Esophagus squamous epithelium (tissue), 5 donors: Measurements from ENCODE around the gene RBM17. TPM values are rescaled to one million over a fixed set of nuclear protein-coding genes. Genes with fewer than 3 reads are reported as not detected.

ENCODE experiments used
- DNase-seq: peaks from one replicate; lab custom pipeline; 2025; lab: John Stamatoyannopoulos, UW
- H3K27ac ChIP-seq, 4 donors: fragments of 200-600 bp; sonication (generic); one replicate each; pipeline ENCODE4 v1.5.1; 2016 to 2019; ENCODE audit warnings: mild to moderate bottlenecking in 1 of 4
- H3K27me3 ChIP-seq, 4 donors: fragments of 200-600 bp; sonication (generic); 1 replicate in 3 of 4; 2 replicates in 1 of 4; pipeline versions ENCODE4 v1.5.1 to v1.6.0; 2017 to 2021; ENCODE audit warnings: antibody characterized with exemption in 1 of 4
- H3K36me3 ChIP-seq, 3 donors: fragments of 200-600 bp; sonication (generic); one replicate each; pipeline ENCODE4 v1.5.1; 2016 to 2019
- H3K4me1 ChIP-seq, 3 donors: fragments of 200-600 bp; sonication (generic); one replicate each; pipeline ENCODE4 v1.5.1; 2017 to 2019
- H3K4me3 ChIP-seq, 4 donors: fragments of 200-600 bp; sonication (generic); 1 replicate in 3 of 4; 2 replicates in 1 of 4; pipeline ENCODE4 v1.5.1; 2016 to 2019; ENCODE audit warnings: mild to moderate bottlenecking in 2 of 4, moderate library complexity in 1 of 4
- H3K9me3 ChIP-seq, 3 donors: fragments of 200-600 bp; sonication (generic); one replicate each; pipeline ENCODE4 v1.5.1; 2016 to 2019
- POLR2A ChIP-seq, 4 donors: fragments of 450-650 bp; IDR thresholded peaks; one replicate each; pipeline ENCODE4 v1.6.1; 2017; ENCODE audit warnings: antibody characterized with exemption in 4 of 4, mild to moderate bottlenecking in 4 of 4, moderate library complexity in 3 of 4
- WGBS, 2 donors: methylation state at CpG; one replicate each; pipeline ENCODE4 v1.1.5; 2018; 5-methylcytosine and 5-hydroxymethylcytosine counted together
- intact Hi-C: fragments of 100-400 bp; cut with DNase I; formaldehyde crosslinking; loops from one replicate; pipeline ENCODE4 v1.15.0; 2022
- total RNA-seq, 4 donors: library from RNA; depleted of rRNA; stranded (reverse); fragments of >200 nt; gene quantifications; one replicate each; pipeline ENCODE4 v1.1.0, GENCODE V29; 2016
- TF ChIP-seq, protein P1 (sequence below), 6 experiments: fragments of 450-650 bp in 4 of 6; fragments of 200-600 bp in 2 of 6; sonication (generic) in 2 of 6; IDR thresholded peaks; one replicate each; pipeline ENCODE4 v1.5.1; 2016 to 2019; ENCODE audit warnings: antibody characterized with exemption in 6 of 6, mild to moderate bottlenecking in 4 of 6, moderate library complexity in 4 of 6
- donor health status: DM: yes; HTN: yes; CAD: no.

The RBM17 gene
- total RNA-seq, 4 donors from 2014 or later = 35.7 to 61.8 (median 39.4) TPM

DNA sequence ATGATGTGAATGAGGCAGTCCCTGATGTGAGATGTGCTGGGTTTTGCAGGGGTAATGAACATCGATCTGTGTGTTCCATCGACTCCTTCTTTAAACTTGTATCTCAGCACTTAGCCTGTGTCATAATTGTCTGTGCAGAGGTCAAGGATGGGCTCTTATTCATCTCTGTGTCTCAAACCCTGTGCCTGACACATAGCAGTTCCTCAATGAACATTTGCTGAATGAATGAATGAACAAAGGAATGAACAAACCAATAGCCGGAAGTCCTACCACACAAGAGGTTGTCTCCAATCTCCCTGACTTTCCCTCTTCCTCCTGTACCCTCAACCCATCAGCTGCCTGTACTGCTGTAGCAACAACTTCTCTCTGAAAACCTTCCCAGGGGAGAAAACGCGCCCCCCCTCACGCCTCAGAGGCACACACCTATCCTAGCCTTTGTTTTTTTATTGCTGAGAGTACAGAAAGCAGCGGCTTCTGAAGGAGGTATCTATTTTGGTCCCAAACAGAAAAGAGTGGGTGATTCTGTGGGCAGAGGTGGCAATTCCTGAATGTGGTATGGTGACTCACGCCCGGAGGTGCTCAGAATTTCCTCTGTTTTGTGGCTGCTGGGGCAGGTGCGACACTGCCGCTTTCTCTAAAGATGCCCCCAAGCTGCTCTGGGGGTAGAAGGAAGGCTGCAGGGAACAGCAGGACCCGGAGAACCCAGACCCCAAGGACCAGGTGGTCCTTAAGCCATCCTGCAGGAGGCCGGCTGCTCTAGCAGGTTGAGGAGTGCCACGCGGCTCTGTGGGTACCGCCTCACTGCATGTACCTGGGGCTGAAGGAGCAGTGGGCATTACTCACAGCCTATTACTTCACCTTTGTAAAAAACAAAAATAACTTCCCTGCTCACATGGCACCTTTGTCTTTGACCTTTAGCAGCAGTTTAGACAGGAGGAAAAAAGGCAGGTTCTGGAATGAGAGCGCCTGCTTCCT, 36.3 kb upstream of the RBM17 start:
- TF ChIP-seq POLR2A (IDR thresholded peaks at IDR 0.05) = no peak
- TF ChIP-seq, protein P1, sequence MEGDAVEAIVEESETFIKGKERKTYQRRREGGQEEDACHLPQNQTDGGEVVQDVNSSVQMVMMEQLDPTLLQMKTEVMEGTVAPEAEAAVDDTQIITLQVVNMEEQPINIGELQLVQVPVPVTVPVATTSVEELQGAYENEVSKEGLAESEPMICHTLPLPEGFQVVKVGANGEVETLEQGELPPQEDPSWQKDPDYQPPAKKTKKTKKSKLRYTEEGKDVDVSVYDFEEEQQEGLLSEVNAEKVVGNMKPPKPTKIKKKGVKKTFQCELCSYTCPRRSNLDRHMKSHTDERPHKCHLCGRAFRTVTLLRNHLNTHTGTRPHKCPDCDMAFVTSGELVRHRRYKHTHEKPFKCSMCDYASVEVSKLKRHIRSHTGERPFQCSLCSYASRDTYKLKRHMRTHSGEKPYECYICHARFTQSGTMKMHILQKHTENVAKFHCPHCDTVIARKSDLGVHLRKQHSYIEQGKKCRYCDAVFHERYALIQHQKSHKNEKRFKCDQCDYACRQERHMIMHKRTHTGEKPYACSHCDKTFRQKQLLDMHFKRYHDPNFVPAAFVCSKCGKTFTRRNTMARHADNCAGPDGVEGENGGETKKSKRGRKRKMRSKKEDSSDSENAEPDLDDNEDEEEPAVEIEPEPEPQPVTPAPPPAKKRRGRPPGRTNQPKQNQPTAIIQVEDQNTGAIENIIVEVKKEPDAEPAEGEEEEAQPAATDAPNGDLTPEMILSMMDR (IDR thresholded peaks at IDR 0.05) = no peak
- Histone ChIP-seq H3K4me1 (peaks cover 0 to 47% (median 10%) of the 10 kb centered on the region in 3 donors), H3K36me3 (no peaks in the 10 kb centered on the region), H3K27me3 (peaks cover 0 to 20% (median 0%) of the 10 kb centered on the region in 4 donors), H3K4me3 (no peak overlapping the region), H3K9me3 (no peaks in the 10 kb centered on the region), H3K27ac (peak overlapping the region in 3 of 4 donors; percentile 31 to 45 (median 41))
- no peak for DNase-seq
- 50 to 72% methylated on average over 16 to 17 of the region's 17 CpGs for WGBS, 2 donors
- intact Hi-C loops = no loop called here

DNA sequence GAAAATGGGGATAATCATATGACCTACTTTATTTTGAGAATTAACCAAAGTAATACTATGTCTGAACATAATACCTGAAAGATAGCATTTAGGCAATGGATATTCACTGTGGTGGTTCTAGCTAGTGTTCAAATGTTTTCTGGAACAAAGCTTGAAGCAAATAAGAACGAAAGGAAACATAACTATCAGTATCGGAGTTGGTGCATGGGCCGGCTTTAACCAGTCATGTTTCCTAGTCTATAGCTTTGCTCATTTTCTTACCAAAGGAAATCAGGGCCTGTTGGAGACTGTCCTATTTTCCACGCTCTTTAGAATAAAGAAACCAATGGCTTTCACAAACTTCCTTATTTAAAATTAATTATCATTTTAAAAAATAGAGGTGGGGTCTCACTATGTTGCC, 35.5 kb upstream of the RBM17 start:
- peaks cover 0 to 20% (median 0%) of the 10 kb centered on the region in 4 donors for H3K27me3 ChIP-seq
- no peak for TF ChIP-seq POLR2A (IDR thresholded peaks at IDR 0.05)
- TF ChIP-seq, protein P1 (IDR thresholded peaks at IDR 0.05) = no peak
- no peak for DNase-seq
- WGBS, 2 donors = 81 to 87% methylated on average over 4 of the region's 4 CpGs
- H3K36me3 ChIP-seq = no peaks in the 10 kb centered on the region
- no peaks in the 10 kb centered on the region for H3K9me3 ChIP-seq
- H3K4me3 ChIP-seq = no peak overlapping the region
- H3K4me1 ChIP-seq = peaks cover 0 to 47% (median 10%) of the 10 kb centered on the region in 3 donors
- H3K27ac ChIP-seq = peak overlapping the region in 3 of 4 donors; percentile 31 to 45 (median 41)
- intact Hi-C loops = no loop called here

DNA sequence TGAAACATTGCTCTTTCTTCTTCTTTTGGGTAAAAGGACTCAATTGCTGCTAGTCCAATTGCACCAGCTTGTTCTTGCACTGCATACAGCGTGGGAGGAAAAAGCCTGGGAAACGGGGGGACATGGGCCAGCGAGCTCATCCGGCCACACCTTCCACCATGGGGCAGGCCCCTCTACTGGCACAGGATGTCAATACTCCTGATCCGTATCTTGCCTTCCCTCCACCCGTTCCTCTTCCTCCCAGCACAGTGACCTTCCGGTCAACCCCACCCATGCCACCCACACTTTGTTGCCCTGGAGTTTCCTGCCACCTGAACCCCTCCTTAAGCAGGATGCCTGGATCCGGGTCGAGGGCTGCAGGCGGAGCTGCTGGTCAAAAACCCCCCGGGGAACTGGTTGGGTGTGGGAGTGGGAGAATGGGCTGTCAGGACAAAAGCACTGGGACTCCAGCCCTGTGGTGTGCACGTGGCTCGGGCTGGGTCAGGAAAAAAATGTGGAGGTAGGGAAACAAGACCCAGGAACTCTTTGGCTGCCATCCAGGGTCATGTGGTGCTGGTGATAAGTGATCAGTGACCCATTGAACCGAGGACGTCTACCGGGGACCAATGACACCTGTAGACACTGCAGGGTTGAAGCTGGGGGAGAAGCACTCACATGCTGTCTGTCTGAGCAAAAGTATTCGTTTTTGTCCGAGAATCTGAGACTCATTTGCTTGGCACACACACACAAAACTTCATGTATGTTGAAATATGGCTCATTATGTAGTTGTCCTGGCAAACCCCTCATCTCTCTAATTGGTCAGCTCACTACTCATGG, 34.8 kb upstream of the RBM17 start:
- 49 to 58% methylated on average over 14 to 17 of the region's 18 CpGs for WGBS, 2 donors
- H3K27ac ChIP-seq = peak overlapping the region in 2 of 4 donors; percentile 45 to 46

DNA sequence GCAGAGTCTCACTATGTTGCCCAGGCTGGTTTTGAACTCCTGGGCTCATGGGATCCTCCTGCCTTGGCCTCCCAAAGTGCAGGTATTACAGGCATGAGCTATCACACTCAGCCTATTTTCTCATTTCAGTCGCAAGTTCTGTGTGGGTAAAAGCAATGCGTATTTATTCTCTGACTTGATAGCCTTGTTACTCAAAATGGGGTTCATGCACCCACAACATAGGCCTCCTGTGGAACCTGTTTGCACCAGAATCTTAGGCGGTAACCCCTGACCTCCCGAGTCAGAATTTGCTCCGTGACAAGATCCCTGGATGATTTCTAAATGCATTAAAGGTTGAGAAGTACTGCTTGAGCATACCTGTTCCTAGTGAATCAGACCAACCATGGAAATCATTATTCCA, 34.0 kb upstream of the RBM17 start:
- TF ChIP-seq, protein P1 (IDR thresholded peaks at IDR 0.05) = no peak
- TF ChIP-seq POLR2A (IDR thresholded peaks at IDR 0.05) = no peak
- Histone ChIP-seq H3K4me3 (no peak overlapping the region), H3K9me3 (no peaks in the 10 kb centered on the region), H3K36me3 (no peaks in the 10 kb centered on the region), H3K4me1 (peaks cover 0 to 46% (median 10%) of the 10 kb centered on the region in 3 donors), H3K27me3 (peaks cover 0 to 19% (median 0%) of the 10 kb centered on the region in 4 donors), H3K27ac (no peak overlapping the region)
- DNase-seq = no peak
- WGBS, 2 donors = 86 to 98% methylated on average over 5 of the region's 5 CpGs
- intact Hi-C loops = no loop called here

More for the DNA sequence above, 34.8 kb upstream of the RBM17 start:
- Histone ChIP-seq H3K9me3 (no peaks in the 10 kb centered on the region), H3K36me3 (no peaks in the 10 kb centered on the region), H3K27me3 (peaks cover 0 to 20% (median 0%) of the 10 kb centered on the region in 4 donors), H3K4me3 (no peak overlapping the region), H3K4me1 (peaks cover 0 to 47% (median 10%) of the 10 kb centered on the region in 3 donors)
- intact Hi-C loops = no loop called here
- TF ChIP-seq POLR2A (IDR thresholded peaks at IDR 0.05) = no peak
- TF ChIP-seq, protein P1 (IDR thresholded peaks at IDR 0.05) = no peak
- no peak for DNase-seq
